HEK293T (cell line): ENCODE measurements around the gene PI4KA.
"Not testable (repeated sequence)": the region's sequence is repeated elsewhere in the genome, so short reads cannot be mapped to it uniquely, and the experiment has no call there.

ENCODE experiments used
- ARNT ChIP-seq: fragments of 450-650 bp; IDR thresholded peaks from 2 replicates; pipeline ENCODE4 v1.6.1; 2017; ENCODE audit warnings: mild to moderate bottlenecking
- CTBP1 ChIP-seq: fragments of 450-650 bp; IDR thresholded peaks from 2 replicates; pipeline ENCODE4 v1.6.1; 2016; ENCODE audit warnings: borderline replicate concordance
- FOXA1 ChIP-seq: fragments of 450-650 bp; IDR thresholded peaks from 2 replicates; pipeline ENCODE4 v1.6.1; 2016; ENCODE audit warnings: mild to moderate bottlenecking

GRCh38 chr22:20826373-20827152 is 32.0 kb downstream of the PI4KA start:
- TF ChIP-seq ARNT, CTBP1, FOXA1: not testable (repeated sequence)
